Central memory CD8-positive, alpha-beta T cell (primary cell): Measurements from ENCODE around the gene NRG3.
"Not testable (repeated sequence)": the region's sequence is repeated elsewhere in the genome, so short reads cannot be mapped to it uniquely, and the experiment has no call there.

ENCODE experiments used
- ATAC-seq: fragments of 150-1000 bp; cut with Tn5 transposase; replicated peaks from 2 replicates; pipeline ENCODE4 v1.10.0; 2022; ENCODE audit warnings: mild to moderate bottlenecking, moderate FRiP score, moderate number of reproducible peaks; ENCODE audit not compliant: poor library complexity, severe bottlenecking; ENCODE audit errors: extremely low read depth
- DNase-seq, 2 donors: peaks; one replicate each; pipeline ENCODE4 v3.0.0; 2021; ENCODE audit warnings: low spot score in 2 of 2
- H3K27ac Mint-ChIP-seq: one replicate; pipeline ENCODE4 v1.8.0; 2022; ENCODE audit warnings: low read depth, mild to moderate bottlenecking, moderate library complexity, mixed read lengths
- H3K27me3 Mint-ChIP-seq: one replicate; pipeline ENCODE4 v1.8.0; 2022; ENCODE audit warnings: mixed read lengths
- H3K36me3 Mint-ChIP-seq: one replicate; pipeline ENCODE4 v1.8.0; 2022; ENCODE audit warnings: mild to moderate bottlenecking, moderate library complexity, mixed read lengths; ENCODE audit not compliant: insufficient read depth
- H3K4me1 Mint-ChIP-seq: one replicate; pipeline ENCODE4 v1.8.0; 2022; ENCODE audit warnings: mixed read lengths
- H3K4me3 Mint-ChIP-seq: one replicate; pipeline ENCODE4 v1.8.0; 2022; ENCODE audit warnings: mild to moderate bottlenecking, moderate library complexity, mixed read lengths
- H3K9me3 Mint-ChIP-seq: one replicate; pipeline ENCODE4 v1.8.0; 2022; ENCODE audit warnings: mixed read lengths

NRG3 gene

DNA sequence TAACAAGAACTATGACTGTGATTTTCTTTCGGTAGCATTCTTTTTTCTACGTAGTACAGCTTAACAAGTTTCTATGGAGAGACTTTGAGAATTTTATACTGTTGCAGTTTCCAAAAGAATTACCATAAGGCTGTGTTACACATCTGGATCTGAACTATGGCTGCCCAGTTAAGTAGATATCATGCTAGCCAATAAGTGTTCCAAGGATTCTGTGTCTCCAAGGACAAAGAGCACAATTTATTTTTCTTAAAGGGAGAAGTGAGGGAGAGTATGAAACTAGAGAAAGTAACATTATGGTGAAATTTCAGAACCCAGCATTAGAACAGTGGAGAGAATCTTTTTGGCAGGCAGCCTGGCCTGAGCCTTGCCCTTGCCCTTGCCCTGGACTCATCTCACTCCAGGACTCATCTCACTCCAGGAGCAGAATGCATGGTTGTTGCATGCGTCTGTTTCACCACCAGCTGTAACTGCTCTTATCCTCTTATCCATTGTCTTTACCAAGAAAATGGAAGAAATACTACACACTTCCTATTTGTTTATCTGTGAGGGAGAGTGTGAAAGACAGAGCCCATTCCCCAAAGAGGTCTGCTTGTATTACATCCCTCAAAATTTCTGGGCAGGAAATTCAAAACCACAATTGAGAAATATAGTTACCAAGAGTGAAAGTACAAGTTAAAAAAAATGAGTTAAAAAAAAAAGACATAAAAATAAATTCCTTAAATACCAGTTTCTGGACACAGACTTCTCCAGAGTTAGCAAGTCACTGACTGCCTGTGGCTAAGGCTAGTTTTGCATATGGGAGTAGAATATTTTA, 1067.5 kb downstream of the NRG3 start:
- no peaks in the 10 kb centered on the region for H3K36me3 Mint-ChIP-seq
- H3K27ac Mint-ChIP-seq: no peak overlapping the region
- H3K4me1 Mint-ChIP-seq: no peaks in the 10 kb centered on the region
- DNase-seq (no peak), ATAC-seq (no peak)
- H3K9me3 Mint-ChIP-seq: peaks cover 16% of the 10 kb centered on the region
- H3K4me3 Mint-ChIP-seq: no peak overlapping the region
- H3K27me3 Mint-ChIP-seq: no peaks in the 10 kb centered on the region

DNA sequence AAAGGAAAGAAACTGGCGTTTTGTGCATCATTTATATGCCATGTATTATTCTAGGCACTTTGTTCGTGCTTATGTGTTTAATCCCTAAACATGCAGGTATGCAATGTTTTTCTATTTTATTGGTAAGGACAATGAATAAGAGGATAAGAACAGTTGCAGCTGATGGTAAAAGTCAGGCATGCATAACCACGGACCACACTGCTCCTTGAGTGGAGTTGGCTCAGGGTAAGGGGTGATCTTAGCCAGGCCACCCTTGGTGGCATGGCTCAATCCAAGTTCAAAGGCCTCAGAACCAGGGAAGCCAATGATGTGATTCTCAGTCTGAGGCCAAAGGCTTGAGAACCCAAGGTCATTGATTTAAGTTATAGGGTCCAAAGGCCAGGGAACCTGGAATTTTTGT, 1068.1 kb downstream of the NRG3 start:
- H3K9me3 Mint-ChIP-seq: peaks cover 16% of the 10 kb centered on the region
- ATAC-seq: no peak
- H3K27me3 Mint-ChIP-seq: no peaks in the 10 kb centered on the region
- H3K36me3 Mint-ChIP-seq: no peaks in the 10 kb centered on the region
- no peak overlapping the region for H3K27ac Mint-ChIP-seq
- H3K4me3 Mint-ChIP-seq: no peak overlapping the region
- no peaks in the 10 kb centered on the region for H3K4me1 Mint-ChIP-seq
- no peak for DNase-seq

DNA sequence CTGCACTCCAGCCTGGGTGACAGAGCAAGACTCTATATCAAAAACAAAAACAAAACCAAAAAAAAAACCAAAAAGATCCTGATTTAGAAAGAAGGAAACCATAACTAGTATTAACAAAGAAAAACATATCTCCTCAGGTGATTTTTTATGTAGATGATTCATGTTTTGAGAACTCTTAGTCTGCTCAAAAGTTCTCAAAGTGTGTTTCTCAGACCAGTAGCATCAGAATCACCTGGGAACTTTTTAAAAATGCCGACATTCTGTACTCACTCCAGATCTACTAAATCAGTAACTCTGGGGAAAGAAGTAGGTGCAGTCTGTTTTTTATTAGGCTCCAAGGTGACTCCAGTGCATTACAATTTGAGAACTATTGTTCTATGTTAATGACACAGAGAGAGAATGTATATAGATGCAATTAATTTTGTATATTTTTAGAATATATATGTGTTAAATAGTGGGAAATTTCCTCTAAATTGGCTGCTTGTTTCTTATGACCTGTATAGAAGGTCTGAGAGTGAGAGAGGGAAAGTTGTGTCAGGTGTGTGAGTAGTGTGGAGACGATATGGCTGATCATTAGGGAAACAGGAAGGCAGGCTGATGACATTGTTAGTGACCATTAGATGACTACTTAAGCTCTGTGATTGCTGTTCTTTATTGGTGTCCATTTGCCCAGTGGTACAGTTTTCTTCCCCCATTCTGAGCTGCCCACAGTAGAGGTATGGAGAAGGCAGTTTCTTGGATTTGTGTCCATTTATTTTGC, 1075.0 kb downstream of the NRG3 start:
- ATAC-seq (no peak), DNase-seq (no peak)
- Mint-ChIP-seq H3K9me3 (peaks cover 15% of the 10 kb centered on the region), H3K27ac (no peak overlapping the region), H3K4me1 (no peaks in the 10 kb centered on the region), H3K36me3 (no peaks in the 10 kb centered on the region), H3K27me3 (no peaks in the 10 kb centered on the region), H3K4me3 (no peak overlapping the region)

DNA sequence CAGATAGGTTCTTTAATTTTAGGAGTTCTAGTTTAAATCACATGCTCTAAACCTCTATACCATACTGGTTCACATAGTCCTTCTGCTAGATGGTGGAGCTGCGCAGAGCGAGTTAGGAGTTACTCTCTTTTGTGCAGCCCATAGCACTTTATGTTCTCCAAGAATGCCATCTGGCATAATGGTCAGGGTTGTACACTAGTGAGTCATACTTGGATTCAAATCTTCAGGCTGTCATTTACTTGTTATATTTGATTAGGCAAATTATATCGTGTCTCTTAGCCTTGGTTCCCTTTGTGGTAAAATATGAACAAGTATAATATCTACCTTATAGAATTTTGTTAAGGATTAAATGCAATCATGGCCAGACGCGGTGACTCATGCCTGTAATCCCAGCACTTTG, 1078.3 kb downstream of the NRG3 start:
- no peaks in the 10 kb centered on the region for H3K27me3 Mint-ChIP-seq
- H3K27ac Mint-ChIP-seq: no peak overlapping the region
- DNase-seq (no peak), ATAC-seq (no peak)
- H3K9me3 Mint-ChIP-seq: peaks cover 19% of the 10 kb centered on the region
- H3K36me3 Mint-ChIP-seq: no peaks in the 10 kb centered on the region
- no peaks in the 10 kb centered on the region for H3K4me1 Mint-ChIP-seq
- no peak overlapping the region for H3K4me3 Mint-ChIP-seq

DNA sequence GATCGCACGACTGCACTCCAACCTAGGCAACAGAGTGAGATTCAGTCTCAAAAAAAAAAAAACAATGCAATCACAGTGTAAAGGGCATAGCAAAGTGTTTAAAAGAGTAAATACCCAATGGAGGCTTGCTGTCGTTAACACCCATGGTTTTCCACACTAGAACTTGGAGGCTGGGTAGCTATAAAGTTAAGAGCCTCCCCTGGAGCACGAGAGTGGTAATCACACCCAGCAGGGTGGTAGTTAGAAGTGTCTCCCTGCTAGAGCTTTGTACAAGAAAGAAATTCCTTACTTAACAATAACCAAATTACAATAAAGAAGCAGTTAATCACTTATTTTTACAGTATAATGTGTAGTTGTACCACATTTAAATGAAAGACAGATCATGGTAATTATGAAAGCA, 1078.9 kb downstream of the NRG3 start:
- Mint-ChIP-seq H3K4me3 (no peak overlapping the region), H3K4me1 (no peaks in the 10 kb centered on the region), H3K36me3 (no peaks in the 10 kb centered on the region), H3K9me3 (peaks cover 19% of the 10 kb centered on the region), H3K27ac (no peak overlapping the region), H3K27me3 (no peaks in the 10 kb centered on the region)
- DNase-seq (no peak), ATAC-seq (no peak)

DNA sequence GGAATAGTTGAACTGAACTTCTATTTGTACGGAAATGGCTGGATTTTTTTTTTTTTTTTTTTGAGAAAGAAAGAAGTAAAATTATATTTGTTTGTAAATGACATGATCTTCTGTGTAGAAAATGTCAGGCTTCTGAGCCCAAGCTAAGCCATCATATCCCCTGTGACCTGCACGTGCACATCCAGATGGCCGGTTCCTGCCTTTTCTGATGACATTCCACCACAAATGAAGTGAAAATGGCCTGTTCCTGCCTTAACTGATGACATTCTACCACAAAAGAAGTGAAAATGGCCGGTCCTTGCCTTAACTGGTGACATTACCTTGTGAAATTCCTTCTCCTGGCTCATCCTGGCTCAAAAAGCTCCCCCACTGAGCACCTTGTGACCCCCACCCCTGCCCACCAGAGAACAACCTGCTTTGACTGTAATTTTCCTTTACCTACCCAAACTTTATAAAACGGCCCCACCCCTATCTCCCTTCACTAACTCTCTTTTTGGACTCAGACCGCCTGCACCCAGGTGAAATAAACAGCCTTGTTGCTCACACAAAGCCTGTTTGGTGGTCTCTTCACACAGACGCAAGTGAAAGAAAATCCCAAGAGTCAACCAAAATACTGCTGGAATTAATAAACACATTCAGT, 1085.5 kb downstream of the NRG3 start:
- H3K27me3 Mint-ChIP-seq, H3K4me3 Mint-ChIP-seq, DNase-seq, H3K27ac Mint-ChIP-seq, ATAC-seq, H3K4me1 Mint-ChIP-seq, H3K36me3 Mint-ChIP-seq, H3K9me3 Mint-ChIP-seq: not testable (repeated sequence)

DNA sequence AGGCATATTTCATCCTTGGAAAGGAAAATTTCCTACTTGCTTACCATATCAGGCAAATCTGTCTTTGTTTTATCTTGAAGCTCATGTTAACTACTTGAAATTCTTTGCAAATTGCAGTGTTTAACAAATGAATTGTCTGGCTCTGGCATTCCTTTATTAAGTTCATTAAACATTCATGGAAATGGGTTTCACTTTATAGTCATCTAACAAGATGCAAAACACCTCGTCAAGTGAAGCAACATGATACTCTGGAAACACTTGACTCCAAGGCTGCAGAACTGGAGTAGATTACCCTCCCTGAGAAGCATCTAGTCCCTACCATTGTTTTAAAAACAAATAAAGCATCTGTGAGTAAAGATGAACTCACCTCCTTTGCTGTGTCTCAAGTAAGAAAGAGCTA, 1086.9 kb downstream of the NRG3 start:
- H3K27me3 Mint-ChIP-seq: no peaks in the 10 kb centered on the region
- no peaks in the 10 kb centered on the region for H3K4me1 Mint-ChIP-seq
- ATAC-seq (no peak), DNase-seq (no peak)
- H3K27ac Mint-ChIP-seq: no peak overlapping the region
- no peaks in the 10 kb centered on the region for H3K36me3 Mint-ChIP-seq
- H3K9me3 Mint-ChIP-seq: no peaks in the 10 kb centered on the region
- no peak overlapping the region for H3K4me3 Mint-ChIP-seq

DNA sequence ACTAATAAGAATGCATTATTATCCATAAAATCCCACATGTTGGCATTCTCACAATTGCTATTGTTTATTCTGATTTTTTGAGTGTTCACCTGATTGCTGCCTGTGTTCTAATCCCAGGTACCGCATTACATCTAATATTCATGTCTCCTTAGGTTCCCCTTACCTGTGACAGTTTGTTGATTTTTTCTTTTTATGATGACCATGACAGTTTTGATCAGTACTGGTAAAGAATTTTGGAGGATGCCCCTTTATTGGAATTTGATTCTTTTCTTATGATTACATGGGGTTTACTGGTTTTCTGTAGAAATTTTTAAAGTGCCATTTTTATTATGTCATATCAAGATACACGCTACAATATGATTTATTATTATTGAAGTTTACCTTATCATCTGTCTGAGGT, 1091.1 kb downstream of the NRG3 start:
- no peaks in the 10 kb centered on the region for H3K36me3 Mint-ChIP-seq

DNA sequence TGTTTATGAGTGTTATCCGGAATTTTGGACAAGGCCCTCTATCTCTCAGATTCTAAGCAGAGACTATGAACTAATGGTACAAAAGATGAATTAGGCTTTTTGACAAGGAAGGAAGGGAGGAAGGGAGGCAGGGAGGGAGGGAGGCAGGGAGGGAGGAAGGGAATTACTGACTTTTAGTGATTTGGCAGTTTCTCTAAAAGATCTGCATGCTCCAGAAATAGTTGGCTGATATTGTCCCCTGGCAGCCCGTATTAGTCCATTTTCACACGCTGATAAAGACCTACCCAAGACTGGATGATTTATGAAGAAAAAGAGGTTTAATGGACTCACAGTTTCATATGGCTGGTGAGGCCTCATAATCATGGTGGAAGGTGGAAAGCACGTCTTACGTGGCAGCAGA, 1093.5 kb downstream of the NRG3 start:
- no peak for DNase-seq
- ATAC-seq: no peak
- no peaks in the 10 kb centered on the region for H3K4me1 Mint-ChIP-seq
- no peaks in the 10 kb centered on the region for H3K9me3 Mint-ChIP-seq
- no peak overlapping the region for H3K4me3 Mint-ChIP-seq
- no peak overlapping the region for H3K27ac Mint-ChIP-seq
- no peaks in the 10 kb centered on the region for H3K36me3 Mint-ChIP-seq
- no peaks in the 10 kb centered on the region for H3K27me3 Mint-ChIP-seq

More for the DNA sequence above, 1091.1 kb downstream of the NRG3 start:
- Mint-ChIP-seq H3K27me3 (no peaks in the 10 kb centered on the region), H3K4me1 (no peaks in the 10 kb centered on the region), H3K9me3 (no peaks in the 10 kb centered on the region), H3K4me3 (no peak overlapping the region), H3K27ac (no peak overlapping the region)
- DNase-seq: no peak
- ATAC-seq: no peak

DNA sequence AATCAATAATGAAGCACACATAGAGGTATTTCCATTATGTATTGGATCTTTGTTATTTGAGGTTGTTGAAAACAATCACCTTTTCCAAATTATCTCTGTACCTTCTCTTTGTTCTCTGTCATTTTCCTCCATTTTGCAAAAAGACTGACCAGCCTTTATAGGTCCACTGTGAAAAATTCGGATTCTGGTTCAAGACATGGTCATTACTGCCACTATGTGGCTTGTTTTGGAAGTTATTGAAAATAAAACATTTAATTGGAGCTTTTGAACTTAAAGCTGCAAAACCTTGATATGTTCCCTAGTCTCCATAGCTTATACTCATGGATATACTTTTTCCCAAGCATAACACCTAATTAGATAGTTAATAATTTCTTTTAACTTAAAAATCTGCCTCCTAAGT, 1094.4 kb downstream of the NRG3 start:
- Mint-ChIP-seq H3K27me3 (no peaks in the 10 kb centered on the region), H3K4me3 (no peak overlapping the region), H3K9me3 (no peaks in the 10 kb centered on the region), H3K36me3 (no peaks in the 10 kb centered on the region), H3K4me1 (no peaks in the 10 kb centered on the region), H3K27ac (no peak overlapping the region)
- DNase-seq (no peak), ATAC-seq (no peak)

DNA sequence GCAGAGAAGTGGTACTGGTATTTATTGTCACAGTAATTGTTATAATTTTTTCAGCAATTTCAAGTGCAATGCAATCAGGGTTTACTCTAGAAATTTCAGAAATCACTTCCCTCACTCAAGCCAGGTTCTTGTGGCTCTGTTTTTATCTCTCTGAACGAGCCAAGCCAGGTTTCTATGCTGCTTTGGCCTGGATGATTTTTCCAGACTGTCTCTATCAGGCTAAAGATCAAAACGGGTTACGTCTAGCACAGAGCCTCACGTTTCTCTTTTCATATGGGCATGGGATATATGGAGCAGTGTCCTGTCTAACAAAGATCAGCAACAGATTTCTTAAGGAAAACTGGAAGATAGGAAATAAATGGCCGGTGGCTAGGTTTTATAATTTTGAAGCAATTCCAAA, 1105.3 kb downstream of the NRG3 start:
- peaks cover 6% of the 10 kb centered on the region for H3K9me3 Mint-ChIP-seq
- no peaks in the 10 kb centered on the region for H3K27me3 Mint-ChIP-seq
- H3K27ac Mint-ChIP-seq: no peak overlapping the region
- no peaks in the 10 kb centered on the region for H3K36me3 Mint-ChIP-seq
- DNase-seq: no peak
- ATAC-seq: no peak
- no peak overlapping the region for H3K4me3 Mint-ChIP-seq
- H3K4me1 Mint-ChIP-seq: no peaks in the 10 kb centered on the region

DNA sequence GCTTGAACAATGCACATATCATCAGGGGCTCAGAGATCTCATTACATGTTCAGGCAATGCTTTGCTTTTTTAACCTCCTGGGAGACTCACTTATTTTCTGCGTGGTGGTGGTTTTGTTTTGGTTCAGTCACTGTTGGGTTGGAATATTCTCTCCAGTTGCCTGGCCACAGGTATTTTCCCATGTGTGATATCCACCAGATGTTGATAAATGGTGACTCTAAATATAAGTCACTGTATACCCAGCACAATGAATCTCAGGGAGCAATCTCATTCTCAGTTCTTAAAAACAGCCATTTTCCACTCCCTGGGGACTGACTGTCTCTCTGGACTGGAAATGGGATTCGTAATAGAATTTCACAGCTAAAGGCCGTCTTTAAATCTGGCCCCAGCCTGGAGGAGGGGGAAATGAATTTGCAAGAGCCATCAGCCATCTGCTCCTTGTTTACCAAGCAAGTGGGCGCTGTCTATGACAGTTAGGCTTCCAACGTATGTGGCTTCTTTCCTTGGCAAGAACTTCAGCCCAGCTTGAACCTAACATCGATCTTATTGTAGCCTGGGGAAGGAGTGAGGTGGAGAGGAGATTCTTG, 1106.2 kb downstream of the NRG3 start:
- no peaks in the 10 kb centered on the region for H3K27me3 Mint-ChIP-seq
- no peaks in the 10 kb centered on the region for H3K4me1 Mint-ChIP-seq
- ATAC-seq (no peak), DNase-seq (no peak)
- peaks cover 6% of the 10 kb centered on the region for H3K9me3 Mint-ChIP-seq
- no peaks in the 10 kb centered on the region for H3K36me3 Mint-ChIP-seq
- no peak overlapping the region for H3K27ac Mint-ChIP-seq
- H3K4me3 Mint-ChIP-seq: no peak overlapping the region
